Hematopoietic multipotent progenitor cell treated with erythropoietin and hydrocortisone succinate and interleukin-3 and kit ligand, for 8 days (in vitro differentiated cells): ENCODE data around the gene KRT71.
A peak's percentile ranks its signal among the peaks of the same experiment; 100 is the strongest.
"Not testable (repeated sequence)": the region's sequence is repeated elsewhere in the genome, so short reads cannot be mapped to it uniquely, and the experiment has no call there.

Source experiments
- DNase-seq: peaks from one replicate; pipeline ENCODE4 v3.0.0-alpha.2; 2015

KRT71 gene

DNA sequence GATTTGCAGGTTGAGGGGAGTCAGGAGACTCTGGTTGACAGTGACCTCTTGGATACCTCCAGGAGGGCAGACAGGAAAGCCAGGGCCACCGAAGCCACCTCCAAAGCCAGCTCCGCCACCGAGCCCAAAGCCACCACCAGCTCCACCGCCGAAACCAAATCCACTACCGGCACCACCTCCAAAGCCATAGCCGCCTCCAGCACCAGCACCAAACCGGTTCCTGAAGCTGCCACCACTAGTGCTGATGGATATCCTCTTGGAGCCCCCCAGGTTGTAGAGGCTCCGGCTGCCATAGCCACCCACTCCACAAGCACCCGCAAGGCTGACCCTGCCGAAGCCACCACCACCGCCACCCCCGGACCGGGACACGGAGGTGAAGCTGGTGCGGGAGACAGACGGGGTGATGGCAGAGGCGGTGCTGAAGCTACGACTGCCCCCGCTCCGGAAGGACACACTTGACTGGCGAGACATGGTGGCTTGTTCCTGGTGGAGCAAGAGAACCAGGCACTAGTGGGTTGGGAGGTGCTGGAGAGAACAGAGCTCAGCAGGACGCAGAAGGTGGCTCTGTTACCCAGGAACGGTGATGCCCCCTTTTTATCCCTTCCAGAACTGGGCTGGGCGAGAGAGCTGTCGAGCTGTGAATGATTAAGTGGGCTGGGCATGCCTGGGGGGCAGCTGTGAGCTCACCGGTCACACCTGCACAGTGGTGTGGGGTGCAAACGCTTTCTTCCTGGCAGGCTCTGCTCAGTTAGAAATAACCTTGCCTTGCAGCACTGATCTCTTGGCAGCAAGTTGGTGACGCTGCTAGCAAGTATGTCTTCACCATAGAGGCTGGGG, 32.9 kb downstream of the KRT71 start, which contains the start of gene KRT5:
Gene KRT5, minus strand, starts transcription at position 569 of the 837 bp plus-strand sequence. Its CDS starts 98 bp downstream, at position 471.
- no peak for DNase-seq

DNA sequence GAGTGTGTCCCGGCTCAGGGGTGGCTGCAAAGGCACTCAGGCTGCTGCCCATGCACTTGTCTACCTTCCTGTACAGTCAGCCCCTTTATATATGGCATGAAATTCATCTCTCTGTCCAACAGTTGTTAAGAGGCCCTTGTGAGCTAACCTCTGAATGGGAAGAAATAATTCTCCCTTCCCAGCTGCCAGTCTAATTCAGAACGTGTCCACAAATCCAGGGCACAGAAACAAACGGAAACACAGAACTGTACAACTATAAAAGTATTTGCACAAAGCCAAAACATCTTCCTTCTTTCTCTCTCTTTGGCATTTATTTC, 33.6 kb downstream of the KRT71 start:
- no peak for DNase-seq

DNA sequence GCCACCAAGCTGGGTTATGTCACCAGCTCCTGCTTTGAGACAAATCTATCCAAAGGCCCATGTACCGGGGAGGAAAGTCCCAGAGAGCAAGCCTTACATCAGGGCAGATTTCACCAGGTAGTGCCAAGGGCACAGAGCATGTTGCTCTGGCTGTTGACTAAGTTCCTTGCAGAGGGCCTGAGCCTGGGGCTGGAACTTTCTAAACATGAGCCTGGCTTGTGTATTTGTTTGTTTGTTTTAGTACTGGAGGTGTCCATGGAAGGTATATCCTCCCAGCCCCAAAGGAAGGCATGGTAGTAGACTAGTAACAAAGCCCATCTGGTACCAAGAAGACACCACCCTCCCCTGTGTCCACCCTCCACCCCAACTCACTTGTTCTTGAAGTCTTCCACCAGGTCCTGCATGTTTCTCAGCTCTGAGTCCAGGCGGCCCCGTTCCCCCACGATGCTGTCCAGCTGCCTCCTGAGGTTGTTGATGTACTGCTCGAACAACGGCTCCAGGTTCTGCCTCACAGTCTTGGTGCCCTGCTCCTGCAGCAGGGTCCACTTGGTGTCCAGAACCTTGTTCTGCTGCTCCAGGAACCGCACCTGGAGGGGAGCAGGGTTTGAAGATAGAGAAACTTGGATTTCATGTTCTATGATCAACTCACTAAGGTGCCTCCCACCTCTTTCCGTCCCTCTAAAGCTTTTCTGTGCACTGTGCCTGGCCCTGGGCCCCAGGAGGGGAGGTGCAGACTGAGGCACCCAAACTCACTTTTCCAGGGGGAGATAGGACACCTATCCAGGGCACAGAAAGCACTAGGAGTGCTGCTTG, 34.2 kb downstream of the KRT71 start:
- DNase-seq: no peak

DNA sequence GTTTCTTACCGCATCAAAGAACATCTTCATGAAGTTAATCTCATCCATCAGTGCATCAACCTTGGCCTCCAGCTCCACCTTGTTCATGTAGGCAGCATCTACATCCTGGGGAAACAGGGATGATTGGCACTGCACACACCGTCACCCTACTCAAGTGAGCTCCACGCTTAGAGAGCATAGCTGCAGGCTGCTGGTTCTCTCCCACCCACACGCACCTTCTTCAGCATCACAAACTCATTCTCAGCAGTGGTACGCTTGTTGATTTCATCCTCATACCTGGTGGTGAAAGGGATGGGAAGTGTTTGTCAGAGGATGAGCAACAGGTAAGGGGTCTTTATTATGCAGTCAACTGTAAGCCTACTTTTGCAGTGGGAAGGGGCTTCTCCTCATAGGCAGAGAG, 35.1 kb downstream of the KRT71 start:
- DNase-seq: no peak

DNA sequence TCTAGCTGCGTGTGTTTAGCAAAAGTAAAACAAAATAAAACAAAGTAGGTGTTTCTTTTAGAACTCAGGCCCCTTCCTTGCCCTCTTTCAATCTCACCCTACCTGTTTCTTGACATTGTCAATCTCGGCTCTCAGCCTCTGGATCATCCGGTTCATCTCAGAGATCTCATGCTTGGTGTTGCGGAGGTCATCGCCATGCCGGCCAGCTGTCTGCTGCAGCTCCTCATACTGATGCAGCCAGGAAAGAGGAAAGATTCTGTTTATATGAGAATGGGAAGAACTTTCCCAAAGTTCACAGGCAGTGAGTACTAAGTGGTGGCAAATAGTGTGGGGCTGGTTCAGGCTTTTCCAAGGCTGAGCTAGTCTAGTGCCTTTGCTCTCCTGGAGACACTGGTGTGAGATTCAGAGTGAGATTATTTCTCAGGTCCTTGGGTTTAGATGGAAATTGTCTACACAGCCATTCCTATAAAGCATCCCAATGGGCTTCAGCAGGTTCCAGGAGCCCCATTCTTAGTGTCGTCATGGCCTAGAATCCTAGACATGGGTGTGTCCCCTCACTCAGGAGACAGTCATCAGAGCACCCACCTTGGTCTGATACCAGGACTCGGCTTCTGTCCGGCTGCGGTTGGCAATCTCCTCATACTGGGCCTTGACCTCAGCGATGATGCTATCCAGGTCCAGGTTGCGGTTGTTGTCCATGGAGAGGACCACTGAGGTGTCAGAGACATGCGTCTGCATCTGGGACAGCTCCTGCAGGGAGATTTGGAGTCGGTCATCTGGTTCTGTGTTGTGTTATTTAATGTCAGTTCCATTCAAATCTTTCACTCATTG, 35.7 kb downstream of the KRT71 start:
- DNase-seq: no peak

DNA sequence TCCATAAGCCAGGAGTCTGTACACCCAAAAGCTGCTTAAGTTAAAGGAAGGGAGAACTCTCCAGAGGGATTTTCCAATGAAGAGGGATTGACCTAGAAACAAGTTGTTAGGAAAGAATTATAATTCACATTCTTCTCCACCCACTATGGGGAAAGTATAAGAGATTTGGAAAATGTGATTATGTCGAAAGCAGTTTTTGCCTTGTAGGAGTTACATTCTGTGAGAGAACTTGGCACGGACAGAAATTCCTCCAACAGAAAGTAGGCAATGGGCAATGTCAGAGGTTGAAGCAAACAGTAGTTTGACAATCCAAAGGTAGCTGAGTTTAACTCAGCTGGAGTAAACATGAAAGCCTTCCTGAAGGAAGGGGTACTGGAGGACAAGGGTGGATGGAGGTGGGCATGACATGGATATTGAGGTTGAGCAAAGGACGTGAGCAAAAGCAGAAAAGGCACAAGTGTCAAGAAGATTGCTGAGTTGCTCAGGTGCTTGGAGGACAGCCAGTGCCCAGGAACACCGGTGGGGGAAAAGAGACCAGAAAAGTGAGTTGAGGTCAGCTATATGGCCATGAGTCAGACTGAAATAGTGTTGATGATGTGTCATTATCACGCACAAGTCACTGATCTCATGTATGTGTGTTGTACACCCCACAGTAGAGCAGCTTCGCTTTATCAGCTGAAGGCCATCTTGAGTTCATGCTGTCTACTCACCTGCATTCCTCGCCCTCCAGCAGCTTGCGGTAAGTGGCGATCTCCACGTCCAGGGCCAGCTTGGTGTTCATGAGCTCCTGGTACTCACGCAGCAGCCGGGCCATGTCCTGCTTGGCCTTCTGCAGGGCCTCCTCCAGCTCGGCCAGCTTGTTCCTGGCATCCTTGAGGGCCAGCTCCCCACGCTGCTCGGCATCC, 36.8 kb downstream of the KRT71 start:
- DNase-seq: no peak

DNA sequence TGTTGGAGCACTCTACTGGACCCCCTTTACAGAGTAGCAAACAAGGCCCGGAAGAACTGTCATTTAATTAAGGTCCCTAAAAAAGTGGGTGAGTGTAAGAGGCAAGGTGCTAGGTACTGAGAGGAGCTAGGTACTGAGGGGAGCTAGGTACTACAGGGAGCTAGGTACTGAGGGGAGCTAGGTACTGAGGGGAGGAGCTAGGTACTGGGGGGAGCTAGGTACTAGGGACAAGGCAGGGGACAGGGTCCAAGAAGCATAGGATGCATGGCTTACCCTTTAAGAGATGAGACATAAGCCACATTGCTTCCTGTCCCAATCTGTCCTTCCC, 37.7 kb downstream of the KRT71 start:
- no peak for DNase-seq

DNA sequence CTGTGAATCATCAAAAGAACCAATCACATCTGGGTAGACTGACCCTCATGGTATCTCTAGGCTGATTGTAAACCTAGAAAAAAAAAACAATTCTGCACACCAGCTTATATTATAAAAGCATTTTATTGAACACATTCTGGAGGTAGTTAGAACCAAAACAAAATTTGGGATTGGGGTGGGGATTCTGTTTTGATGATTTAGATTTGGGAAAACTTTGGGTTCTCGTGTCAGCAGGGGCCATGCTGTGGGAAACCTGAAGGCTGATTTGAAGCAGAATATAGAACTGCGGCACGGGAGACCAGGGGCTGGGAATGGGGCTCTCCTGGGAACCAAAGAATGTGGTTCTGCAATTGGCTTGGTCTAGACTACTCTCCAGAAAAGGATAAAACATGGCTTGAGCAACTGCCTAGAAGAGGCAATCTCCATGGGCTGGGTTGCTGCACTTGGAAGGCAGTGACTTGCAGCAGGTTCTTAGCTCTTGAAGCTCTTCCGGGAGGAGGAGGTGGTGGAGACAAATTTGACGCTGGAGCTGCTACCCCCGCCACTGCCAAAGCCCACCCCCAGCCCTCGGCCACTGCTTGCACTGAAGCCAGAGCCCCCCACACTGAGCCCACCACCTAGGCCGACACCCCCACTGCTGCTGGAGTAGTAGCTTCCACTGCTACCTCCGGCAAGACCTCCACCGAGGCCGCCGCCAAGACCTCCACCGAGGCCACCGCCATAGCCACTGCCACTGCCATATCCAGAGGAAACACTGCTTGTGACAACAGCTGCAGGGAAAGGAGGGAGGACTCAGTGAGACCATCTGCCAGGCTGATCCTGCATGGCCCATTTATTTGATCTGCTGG, 38.2 kb downstream of the KRT71 start:
- no peak for DNase-seq

DNA sequence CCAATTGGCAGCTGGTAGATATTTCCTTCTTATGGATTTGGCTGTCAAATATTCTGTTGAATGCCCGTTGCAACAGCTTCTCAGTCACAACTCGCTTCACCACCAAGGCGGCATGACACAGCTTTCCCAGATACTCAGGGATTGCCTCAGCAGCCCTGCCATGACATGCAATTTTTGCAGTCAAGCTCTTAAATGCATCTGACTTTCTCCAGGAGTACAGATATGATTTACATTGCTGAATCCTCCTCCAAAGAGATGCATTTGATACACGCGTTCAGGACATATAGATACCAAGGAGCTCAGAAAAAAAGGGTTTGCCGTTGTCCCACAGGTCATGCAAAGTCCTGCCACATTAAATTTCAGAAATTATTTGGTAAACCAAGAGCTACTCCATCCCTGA, 39.2 kb downstream of the KRT71 start:
- DNase-seq: no peak

DNA sequence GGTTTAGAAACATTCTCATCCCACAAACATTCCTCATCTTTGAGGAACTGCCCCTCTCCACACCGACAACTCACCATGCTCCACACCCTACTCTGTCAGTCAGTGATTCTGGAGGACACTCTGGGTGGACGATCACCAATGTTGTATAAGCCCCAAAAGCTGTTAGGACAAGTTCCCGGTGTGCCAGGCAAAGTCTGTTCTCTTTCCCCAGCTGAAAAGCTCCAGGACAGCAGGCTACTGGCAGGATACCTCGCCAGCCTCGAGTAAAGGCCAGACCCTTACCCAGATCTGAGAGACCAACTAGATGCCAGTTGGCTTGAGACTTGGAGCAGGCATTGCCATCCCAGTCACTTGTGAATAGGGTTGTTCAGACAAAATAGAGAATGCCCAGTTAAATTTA, 44.7 kb downstream of the KRT71 start:
- DNase-seq: no peak

DNA sequence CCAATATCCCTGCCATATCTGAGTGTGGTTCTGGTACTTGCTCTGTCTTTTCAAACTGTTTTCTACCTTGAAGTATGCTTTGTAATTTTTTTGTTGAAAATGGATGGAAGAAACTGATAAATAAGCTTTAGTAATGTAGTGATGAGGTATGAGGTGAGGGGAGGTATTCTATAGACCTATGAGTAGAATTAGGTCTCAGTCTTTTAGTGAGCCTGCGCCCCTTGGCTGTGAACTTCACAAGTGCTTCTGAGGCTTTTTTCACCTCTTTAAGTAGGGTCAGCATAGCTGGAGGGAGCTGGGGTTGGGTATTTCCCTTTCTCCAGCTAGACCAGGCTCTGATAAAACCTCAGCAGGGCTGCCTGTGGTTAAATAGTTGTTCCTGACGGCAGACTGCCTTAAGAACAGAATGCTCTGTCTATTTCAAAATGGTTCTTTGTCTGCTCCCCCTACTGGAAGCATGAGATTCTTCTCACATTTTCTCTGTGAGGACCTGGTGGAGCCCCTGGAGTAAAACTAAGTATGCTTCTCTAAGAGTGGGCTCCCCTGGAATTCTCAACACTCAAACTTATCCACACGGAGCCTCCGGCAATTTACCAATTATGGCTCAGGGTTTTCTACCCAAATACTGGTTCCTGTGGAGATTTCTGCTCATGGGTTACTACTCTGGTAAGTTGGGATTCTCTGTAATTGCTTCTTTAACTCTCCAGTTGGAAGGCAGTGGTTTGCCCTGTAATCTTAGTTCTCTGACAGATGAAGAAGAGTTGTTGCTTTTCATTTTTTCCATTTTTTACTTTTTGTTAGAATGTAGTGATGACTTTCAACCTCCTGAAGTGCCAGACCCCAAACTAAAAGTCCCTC, 45.9 kb downstream of the KRT71 start:
- peak; percentile 36 for DNase-seq

DNA sequence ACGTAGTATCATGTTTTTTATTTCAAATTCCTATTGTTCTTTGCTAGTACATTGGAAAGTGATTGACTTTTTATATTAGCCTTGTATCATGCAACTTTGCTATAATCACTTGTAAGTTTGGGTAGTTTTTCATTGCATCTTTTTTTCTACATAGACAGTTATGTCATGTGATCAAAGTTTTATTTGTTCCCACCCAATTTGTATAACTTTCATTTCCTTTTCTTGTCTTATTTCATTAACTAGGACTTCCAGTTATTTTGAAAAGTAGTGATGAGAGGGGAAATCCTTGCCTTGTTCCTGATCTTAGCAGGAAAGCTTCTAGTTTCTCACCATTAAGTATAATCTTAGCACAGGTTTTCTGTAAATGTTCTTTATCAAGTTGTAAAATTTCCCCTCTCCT, 50.1 kb downstream of the KRT71 start:
- no peak for DNase-seq

DNA sequence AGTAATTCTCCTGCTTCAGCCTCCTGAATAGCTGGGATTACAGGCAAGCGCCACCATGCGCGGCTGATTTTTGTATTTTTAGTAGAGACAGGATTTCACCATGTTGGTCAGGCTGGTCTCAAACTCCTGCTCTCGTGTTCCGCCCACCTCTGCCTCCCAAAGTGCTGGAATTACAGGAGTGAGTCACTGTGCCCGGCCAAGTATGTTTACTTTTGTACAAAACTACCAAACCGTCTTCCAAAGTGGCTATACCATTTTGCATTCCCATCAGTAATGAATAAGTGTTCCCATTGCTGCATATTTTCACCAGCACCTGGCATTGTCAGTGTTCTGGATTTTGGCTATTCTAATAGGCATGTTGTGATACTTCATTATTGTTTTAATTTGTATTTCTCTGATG, 51.5 kb downstream of the KRT71 start:
- DNase-seq: no peak

DNA sequence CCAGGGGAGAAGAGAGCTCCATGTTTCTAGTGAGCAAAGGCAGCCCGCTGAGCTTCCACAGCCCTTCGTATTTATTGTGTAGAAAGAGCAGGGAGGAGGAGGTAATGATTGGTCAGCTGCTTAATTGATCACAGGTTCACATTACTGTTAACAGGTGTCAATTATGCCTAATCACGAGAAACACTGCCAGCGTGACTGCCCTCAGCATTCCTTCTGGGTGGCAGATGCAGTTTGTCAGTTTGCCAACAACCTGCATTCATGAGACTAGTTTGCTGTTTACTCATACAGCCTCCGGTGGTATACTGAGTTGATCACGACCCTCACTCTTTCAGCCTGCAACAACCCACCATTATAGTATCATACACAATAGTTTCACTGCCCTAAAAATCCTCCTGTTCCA, 52.4 kb downstream of the KRT71 start:
- DNase-seq: not testable (repeated sequence)

DNA sequence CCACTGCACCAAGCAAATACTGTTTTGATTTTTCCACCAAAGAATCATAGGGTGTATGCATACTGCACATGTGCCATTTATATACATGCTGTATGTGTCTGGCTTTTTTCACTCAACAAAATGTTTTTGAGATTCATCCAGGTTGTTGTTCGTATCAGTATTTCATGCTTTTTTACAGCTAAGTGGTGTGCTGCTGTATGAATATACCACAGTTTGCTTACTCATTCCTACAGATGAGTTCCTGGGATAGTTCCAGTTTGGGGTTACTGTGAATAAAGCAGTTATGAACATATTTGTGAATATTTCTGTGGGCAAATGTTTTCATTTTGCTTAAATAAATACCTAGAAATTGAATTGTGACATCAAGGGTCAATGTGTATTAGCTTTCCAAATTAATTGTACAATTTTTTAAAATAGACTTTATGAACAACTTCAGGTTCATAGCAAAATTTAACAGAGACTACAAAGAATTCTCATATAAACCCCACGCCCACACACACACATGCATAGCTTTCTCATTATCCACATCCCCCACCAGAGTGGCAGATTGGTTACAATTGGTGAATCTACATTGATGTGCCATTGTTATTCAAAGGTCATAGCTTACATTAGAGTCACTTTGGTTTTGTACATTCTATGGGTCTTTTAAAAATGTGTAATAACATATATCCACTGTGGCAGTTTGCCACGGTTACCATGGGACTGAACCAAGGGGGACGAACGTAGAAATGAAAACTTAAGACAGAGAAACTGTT, 53.0 kb downstream of the KRT71 start:
- DNase-seq: no peak

DNA sequence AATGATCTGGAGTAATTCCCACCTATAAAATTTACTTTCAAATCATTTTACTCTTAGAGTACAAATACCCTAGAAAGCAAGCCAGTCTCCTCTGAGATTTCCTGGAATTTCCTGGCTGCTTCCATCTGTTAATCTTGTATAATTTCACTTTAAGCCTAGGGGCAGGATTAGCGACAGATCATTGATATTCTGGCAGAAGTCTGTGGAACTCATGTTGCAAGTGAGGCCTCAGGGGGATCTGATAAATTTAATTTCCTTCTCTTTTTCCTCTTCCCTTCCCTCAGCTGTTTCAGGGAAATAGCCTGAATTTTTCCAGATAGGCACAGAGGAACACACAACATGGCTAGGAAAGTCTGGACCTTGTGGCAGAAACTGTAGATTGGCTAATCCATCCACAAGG, 54.0 kb downstream of the KRT71 start:
- DNase-seq: no peak

DNA sequence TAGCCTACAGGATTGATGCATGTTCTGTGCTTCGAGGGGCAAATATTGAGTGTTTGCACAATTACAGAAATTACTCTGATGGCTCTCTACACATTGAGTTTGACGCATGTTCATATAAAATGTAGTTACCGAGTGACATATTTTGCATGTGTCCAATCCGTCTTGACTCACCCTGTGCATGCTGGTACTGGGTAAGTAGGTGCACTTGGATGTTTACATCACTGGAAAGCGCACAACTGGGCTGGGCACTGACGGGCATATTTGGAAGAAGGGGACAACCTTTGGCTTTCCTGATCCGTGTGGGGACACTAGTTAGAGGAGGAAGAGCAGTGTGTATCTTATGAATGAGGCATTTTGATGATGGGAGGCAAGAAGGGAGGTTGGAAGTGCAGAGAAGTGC, 55.0 kb downstream of the KRT71 start:
- DNase-seq: no peak

DNA sequence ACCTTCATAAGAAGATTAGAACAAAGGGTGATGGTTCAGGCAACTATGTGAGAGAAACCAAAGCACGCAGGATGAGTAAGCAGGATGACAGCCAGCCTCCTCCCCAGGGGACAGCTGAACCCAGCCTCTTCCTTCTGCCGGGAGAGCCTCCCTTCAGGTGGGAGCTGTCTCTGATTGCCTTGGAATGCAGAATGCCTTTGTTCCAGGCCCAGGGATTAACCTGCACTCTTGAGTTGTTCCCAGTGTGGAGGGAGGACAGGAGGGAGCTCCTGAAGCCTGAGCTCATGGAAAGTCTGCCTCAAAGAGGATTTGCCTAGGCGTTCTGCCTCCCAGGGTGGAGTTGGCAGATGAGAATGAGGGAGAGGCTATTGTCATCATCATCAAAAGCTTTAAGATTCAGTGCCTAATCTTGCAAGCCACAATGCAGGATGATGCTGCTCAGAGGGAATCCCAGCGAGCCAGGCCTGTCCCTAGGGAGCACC, 56.3 kb downstream of the KRT71 start:
- no peak for DNase-seq

DNA sequence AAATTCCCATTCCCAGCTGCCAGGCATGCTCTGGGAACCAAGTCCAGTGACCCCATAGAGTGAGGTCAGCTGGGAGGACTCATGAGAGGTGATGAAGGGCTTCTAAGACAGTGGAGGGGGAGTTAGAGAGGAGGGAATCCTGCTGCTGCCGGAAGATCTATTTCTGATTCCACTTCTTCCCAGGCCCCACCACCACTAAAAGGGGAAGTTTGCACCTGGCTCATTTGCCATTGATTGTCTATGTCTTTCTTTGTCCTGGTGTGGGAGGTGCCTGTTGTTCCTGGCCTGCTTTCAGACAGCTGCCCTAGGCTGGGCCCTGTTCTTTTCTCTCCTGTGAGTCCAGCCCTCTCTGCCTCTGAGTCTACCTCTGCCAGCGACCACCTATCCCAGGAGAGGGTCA, 56.9 kb downstream of the KRT71 start:
- no peak for DNase-seq

DNA sequence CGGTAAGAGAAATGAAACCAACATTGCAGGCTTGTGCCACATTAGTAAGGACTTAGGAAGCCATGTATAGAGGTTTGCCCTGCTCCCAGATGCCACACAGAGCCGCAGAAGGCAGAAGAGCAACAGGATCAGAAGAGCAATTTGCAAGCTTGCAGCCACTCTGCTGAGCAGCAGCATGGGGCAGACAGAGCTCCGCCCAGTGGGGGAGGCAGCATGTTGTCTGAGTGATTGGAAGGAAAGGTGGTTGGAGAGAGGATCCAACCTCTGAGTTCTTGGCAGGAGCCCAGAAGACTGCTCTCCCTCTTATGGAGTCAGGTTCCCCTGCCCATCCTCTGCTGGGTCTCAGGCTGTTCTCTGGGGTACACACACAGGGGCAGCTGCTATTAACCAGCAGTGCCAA, 57.6 kb downstream of the KRT71 start:
- no peak for DNase-seq
